HL-60 (cell line): ENCODE data around the gene ALDH1B1.

Experiments used
- GABPA ChIP-seq: IDR thresholded peaks from 2 replicates; pipeline ENCODE4 v1.6.1; 2012; ENCODE audit warnings: low read depth
- POLR2AphosphoS5 ChIP-seq: IDR thresholded peaks from 2 replicates; pipeline ENCODE4 v1.6.1; 2012; ENCODE audit warnings: low read depth
- REST ChIP-seq: IDR thresholded peaks from 2 replicates; pipeline ENCODE4 v1.6.1; 2012; ENCODE audit warnings: low read depth; ENCODE audit not compliant: insufficient replicate concordance
- SPI1 ChIP-seq: IDR thresholded peaks from 2 replicates; pipeline ENCODE4 v1.6.1; 2012; ENCODE audit warnings: low read depth, mild to moderate bottlenecking, borderline replicate concordance
- TF ChIP-seq, protein P1 (sequence below): IDR thresholded peaks from one replicate; pipeline ENCODE4 v1.5.1; 2011; ENCODE audit warnings: low read length, control low read depth, inconsistent platforms; ENCODE audit not compliant: insufficient read depth

- TF ChIP-seq, protein P1, sequence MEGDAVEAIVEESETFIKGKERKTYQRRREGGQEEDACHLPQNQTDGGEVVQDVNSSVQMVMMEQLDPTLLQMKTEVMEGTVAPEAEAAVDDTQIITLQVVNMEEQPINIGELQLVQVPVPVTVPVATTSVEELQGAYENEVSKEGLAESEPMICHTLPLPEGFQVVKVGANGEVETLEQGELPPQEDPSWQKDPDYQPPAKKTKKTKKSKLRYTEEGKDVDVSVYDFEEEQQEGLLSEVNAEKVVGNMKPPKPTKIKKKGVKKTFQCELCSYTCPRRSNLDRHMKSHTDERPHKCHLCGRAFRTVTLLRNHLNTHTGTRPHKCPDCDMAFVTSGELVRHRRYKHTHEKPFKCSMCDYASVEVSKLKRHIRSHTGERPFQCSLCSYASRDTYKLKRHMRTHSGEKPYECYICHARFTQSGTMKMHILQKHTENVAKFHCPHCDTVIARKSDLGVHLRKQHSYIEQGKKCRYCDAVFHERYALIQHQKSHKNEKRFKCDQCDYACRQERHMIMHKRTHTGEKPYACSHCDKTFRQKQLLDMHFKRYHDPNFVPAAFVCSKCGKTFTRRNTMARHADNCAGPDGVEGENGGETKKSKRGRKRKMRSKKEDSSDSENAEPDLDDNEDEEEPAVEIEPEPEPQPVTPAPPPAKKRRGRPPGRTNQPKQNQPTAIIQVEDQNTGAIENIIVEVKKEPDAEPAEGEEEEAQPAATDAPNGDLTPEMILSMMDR: no peak
- TF ChIP-seq POLR2AphosphoS5: no peak
- TF ChIP-seq REST: no peak
- no peak for TF ChIP-seq GABPA
- no peak for TF ChIP-seq SPI1
Measured at GRCh38 chr9:38373679-38374078, 18.8 kb upstream of the ALDH1B1 start.
